Measurements from ENCODE around the gene OR10A6. TPM values are rescaled to one million over a fixed set of nuclear protein-coding genes. Genes with fewer than 3 reads are reported as not detected.

The OR10A6 gene
- total RNA-seq, 1 donor, result 0.18 TPM

- TF ChIP-seq CTCF (IDR thresholded peaks at IDR 0.05; ENCODE audit: insufficient read depth, low read length), result no peak
- H3K4me3 ChIP-seq (ENCODE audit: low read depth, low read length), result no peak overlapping the region
- peak; percentile 86 for DNase-seq (ENCODE audit: low read depth)
Measured at GRCh38 chr11:7892059-7892699, 38.9 kb downstream of the OR10A6 start.

GRCh38 chr11:7890417-7891172 lies 40.5 kb downstream of the OR10A6 start:
- no peak overlapping the region for H3K4me3 ChIP-seq (ENCODE audit: low read depth, low read length)
- no peak for TF ChIP-seq CTCF (IDR thresholded peaks at IDR 0.05; ENCODE audit: insufficient read depth, low read length)
- peak; percentile 37 for DNase-seq (ENCODE audit: low read depth)

- DNase-seq (ENCODE audit: low read depth), result no peak
- H3K4me3 ChIP-seq (ENCODE audit: low read depth, low read length), result peak overlapping the region; percentile 28
- TF ChIP-seq CTCF (IDR thresholded peaks at IDR 0.05; ENCODE audit: insufficient read depth, low read length), result no peak
Measured at GRCh38 chr11:7889985-7890384, 41.1 kb downstream of the OR10A6 start.

GRCh38 chr11:7882860-7883259 lies 48.2 kb downstream of the OR10A6 start:
- TF ChIP-seq CTCF (IDR thresholded peaks at IDR 0.05; ENCODE audit: insufficient read depth, low read length), result no peak
- DNase-seq (ENCODE audit: low read depth), result peak; percentile 93
- H3K4me3 ChIP-seq (ENCODE audit: low read depth, low read length), result no peak overlapping the region

Small RNAs within 50 kb of the gene (small RNA-seq; reads per million reads assigned to genes)
- not detected for gene COX6CP5
- not detected for gene RNU6-943P

Other genes with a start within 250 kb of the OR10A6 start
- not detected in 2 replicates for gene OVCH2, start 224.8 kb downstream of the OR10A6 start, total RNA-seq (ENCODE audit: low replicate concordance)
- not detected in 2 replicates for gene OR5P2, start 134.3 kb downstream of the OR10A6 start, total RNA-seq (ENCODE audit: low replicate concordance)
- not detected in 2 replicates for gene OR5P3, start 100.4 kb downstream of the OR10A6 start, total RNA-seq (ENCODE audit: low replicate concordance)
- 0.09 TPM in 1 of 2 replicates, not detected in the other for gene OR10A3, start 10.4 kb upstream of the OR10A6 start, total RNA-seq (ENCODE audit: low replicate concordance)
- gene NLRP10, start 34.2 kb upstream of the OR10A6 start, total RNA-seq (ENCODE audit: low replicate concordance), result 1.7 and 6.8 TPM in 2 replicates
- 196 and 334 TPM in 2 replicates for gene EIF3F, start 56.1 kb upstream of the OR10A6 start, total RNA-seq (ENCODE audit: low replicate concordance)
- gene TUB, start 149.9 kb upstream of the OR10A6 start, total RNA-seq (ENCODE audit: low replicate concordance), result 18.2 and 19.2 TPM in 2 replicates
- not detected in 2 replicates for gene RIC3, start 237.8 kb upstream of the OR10A6 start, total RNA-seq (ENCODE audit: low replicate concordance)